MM.1S (cell line): ENCODE results near the gene VEGFC.

ENCODE experiments used
- DNase-seq: peaks from one replicate; pipeline ENCODE4 v3.0.0-alpha.2; 2015
- H2AFZ ChIP-seq: fragments of 300-600 bp; sonication (generic); 2 replicates; pipeline ENCODE4 v1.6.0; 2016; ENCODE audit warnings: antibody characterized with exemption, low read length
- H3F3A ChIP-seq: fragments of 300-600 bp; sonication (generic); 2 replicates; pipeline ENCODE4 v1.6.1; 2016; ENCODE audit warnings: mild to moderate bottlenecking, antibody characterized with exemption, low read length, moderate library complexity, mixed read lengths; ENCODE audit not compliant: insufficient read depth
- H3K27ac ChIP-seq: fragments of 300-600 bp; sonication (generic); 2 replicates; pipeline ENCODE4 v1.5.1; 2016; ENCODE audit warnings: mild to moderate bottlenecking, low read length
- H3K27me3 ChIP-seq: fragments of 300-600 bp; sonication (generic); replicated peaks from 2 replicates; pipeline ENCODE4 v1.6.0; 2016; ENCODE audit warnings: low read length; ENCODE audit not compliant: insufficient read depth
- H3K36me3 ChIP-seq: fragments of 300-600 bp; sonication (generic); replicated peaks from 2 replicates; pipeline ENCODE4 v1.6.1; 2016; ENCODE audit warnings: mild to moderate bottlenecking, low read length, mixed read lengths; ENCODE audit not compliant: insufficient read depth
- H3K4me1 ChIP-seq: fragments of 300-600 bp; sonication (generic); 2 replicates; pipeline ENCODE4 v1.6.1; 2016; ENCODE audit warnings: low read length, mixed read lengths
- H3K4me2 ChIP-seq: fragments of 300-600 bp; sonication (generic); 2 replicates; pipeline ENCODE4 v1.6.0; 2016; ENCODE audit warnings: low read depth, low read length
- H3K4me3 ChIP-seq: fragments of 300-600 bp; sonication (generic); 2 replicates; pipeline ENCODE4 v1.5.1; 2016; ENCODE audit warnings: low read length, mixed read lengths
- H3K79me2 ChIP-seq: fragments of 300-600 bp; sonication (generic); 2 replicates; pipeline ENCODE4 v1.6.1; 2016; ENCODE audit warnings: mixed run types, low read length, mixed read lengths
- H3K9ac ChIP-seq: fragments of 300-600 bp; sonication (generic); 2 replicates; pipeline ENCODE4 v1.6.1; 2016; ENCODE audit warnings: low read length, mixed read lengths
- H3K9me2 ChIP-seq: fragments of 300-600 bp; sonication (generic); replicated peaks from 2 replicates; pipeline ENCODE4 v1.6.1; 2016; ENCODE audit warnings: mild to moderate bottlenecking, low read length, mixed read lengths; ENCODE audit not compliant: insufficient read depth
- H3K9me3 ChIP-seq: fragments of 300-600 bp; sonication (generic); replicated peaks from 2 replicates; pipeline ENCODE4 v1.6.1; 2016; ENCODE audit warnings: mild to moderate bottlenecking, low read length, mixed read lengths; ENCODE audit not compliant: insufficient read depth
- H4K20me1 ChIP-seq: fragments of 300-600 bp; sonication (generic); 2 replicates; pipeline ENCODE4 v1.6.1; 2016; ENCODE audit warnings: mild to moderate bottlenecking, low read length, moderate library complexity, mixed read lengths; ENCODE audit not compliant: insufficient read depth
- EZH2 ChIP-seq: fragments of 300-600 bp; sonication (generic); optimal IDR thresholded peaks from 2 replicates; pipeline ENCODE3; 2017; ENCODE audit warnings: low read depth, mild to moderate bottlenecking, antibody characterized with exemption, low read length, mixed read lengths
- EZH2phosphoT487 ChIP-seq: fragments of 300-600 bp; sonication (generic); IDR thresholded peaks from 2 replicates; pipeline ENCODE4 v1.6.1; 2018; ENCODE audit warnings: antibody characterized with exemption, low read length
- TF ChIP-seq, protein P1 (sequence below): fragments of 300-600 bp; sonication (generic); IDR thresholded peaks from 2 replicates; pipeline ENCODE4 v1.5.1; 2016; ENCODE audit warnings: antibody characterized with exemption, low read length, mixed read lengths

VEGFC gene

DNA sequence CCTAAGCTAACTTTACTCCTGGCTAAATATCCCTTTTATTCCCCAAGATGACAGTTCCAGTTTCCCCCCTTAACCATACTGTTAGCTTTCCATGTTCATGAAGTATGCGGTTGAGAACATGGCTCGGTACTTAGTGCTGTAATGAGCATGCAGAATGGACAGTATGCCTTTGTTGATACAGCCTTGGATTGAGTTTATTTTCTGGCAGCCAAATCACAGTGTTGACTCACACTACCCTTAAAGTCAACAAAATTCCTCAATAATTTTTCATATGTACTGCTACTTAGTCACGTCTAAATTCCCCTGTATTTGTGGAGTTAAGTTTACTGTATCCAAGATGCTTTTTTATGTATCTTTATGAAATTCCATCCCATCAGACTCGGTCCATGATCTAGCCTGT lies 1.4 kb upstream of the VEGFC start:
- no peak for TF ChIP-seq EZH2phosphoT487
- no peak for TF ChIP-seq EZH2
- TF ChIP-seq, protein P1, sequence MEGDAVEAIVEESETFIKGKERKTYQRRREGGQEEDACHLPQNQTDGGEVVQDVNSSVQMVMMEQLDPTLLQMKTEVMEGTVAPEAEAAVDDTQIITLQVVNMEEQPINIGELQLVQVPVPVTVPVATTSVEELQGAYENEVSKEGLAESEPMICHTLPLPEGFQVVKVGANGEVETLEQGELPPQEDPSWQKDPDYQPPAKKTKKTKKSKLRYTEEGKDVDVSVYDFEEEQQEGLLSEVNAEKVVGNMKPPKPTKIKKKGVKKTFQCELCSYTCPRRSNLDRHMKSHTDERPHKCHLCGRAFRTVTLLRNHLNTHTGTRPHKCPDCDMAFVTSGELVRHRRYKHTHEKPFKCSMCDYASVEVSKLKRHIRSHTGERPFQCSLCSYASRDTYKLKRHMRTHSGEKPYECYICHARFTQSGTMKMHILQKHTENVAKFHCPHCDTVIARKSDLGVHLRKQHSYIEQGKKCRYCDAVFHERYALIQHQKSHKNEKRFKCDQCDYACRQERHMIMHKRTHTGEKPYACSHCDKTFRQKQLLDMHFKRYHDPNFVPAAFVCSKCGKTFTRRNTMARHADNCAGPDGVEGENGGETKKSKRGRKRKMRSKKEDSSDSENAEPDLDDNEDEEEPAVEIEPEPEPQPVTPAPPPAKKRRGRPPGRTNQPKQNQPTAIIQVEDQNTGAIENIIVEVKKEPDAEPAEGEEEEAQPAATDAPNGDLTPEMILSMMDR: no peak
- no peak overlapping the region for H3K27ac ChIP-seq
- H3K9me2 ChIP-seq: no peaks in the 10 kb centered on the region
- DNase-seq: no peak
- H3K4me1 ChIP-seq: no peaks in the 10 kb centered on the region
- H3K9ac ChIP-seq: no peak overlapping the region
- no peak overlapping the region for H3K4me2 ChIP-seq
- H4K20me1 ChIP-seq: no peaks in the 10 kb centered on the region
- no peaks in the 10 kb centered on the region for H3K36me3 ChIP-seq
- H2AFZ ChIP-seq: no peak overlapping the region
- no peaks in the 10 kb centered on the region for H3K9me3 ChIP-seq
- H3F3A ChIP-seq: no peaks in the 10 kb centered on the region
- H3K4me3 ChIP-seq: no peak overlapping the region
- no peaks in the 10 kb centered on the region for H3K27me3 ChIP-seq
- H3K79me2 ChIP-seq: no peaks in the 10 kb centered on the region

DNA sequence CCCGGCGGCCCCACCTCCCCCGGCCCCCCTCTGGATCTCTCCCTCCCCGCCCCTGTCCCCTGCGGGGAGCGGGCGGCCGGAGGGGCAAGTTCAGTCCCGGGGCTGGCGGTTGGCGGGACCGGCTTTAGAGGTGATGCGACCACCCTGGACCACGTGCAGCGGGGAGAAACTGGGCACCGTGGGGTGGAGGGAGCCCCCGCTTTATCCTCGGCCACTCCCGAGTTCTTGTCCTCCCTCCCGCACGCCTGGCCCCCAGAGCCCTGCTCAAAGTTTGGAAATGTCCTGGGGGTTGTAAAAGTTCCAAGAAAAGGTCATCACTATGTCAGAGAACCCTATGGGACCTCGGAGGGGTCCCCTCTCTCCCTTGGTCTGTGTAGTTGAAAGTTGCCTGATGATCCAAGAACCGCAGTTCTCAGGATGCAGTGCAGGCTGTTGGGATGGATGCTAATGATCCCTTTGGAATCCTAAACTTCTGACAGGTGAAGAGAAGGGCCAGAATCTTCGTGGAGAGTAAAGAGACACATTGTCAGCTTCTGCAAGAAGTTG lies 411 bp upstream of the VEGFC start:
- Histone ChIP-seq H4K20me1 (no peaks in the 10 kb centered on the region), H3K4me1 (no peaks in the 10 kb centered on the region), H3F3A (no peaks in the 10 kb centered on the region), H2AFZ (no peak overlapping the region), H3K36me3 (no peaks in the 10 kb centered on the region), H3K9me2 (no peaks in the 10 kb centered on the region), H3K27ac (no peak overlapping the region), H3K27me3 (no peaks in the 10 kb centered on the region), H3K9ac (no peak overlapping the region), H3K4me2 (peak overlapping the region; percentile 16; the same call in 1 of the 2 replicates), H3K4me3 (no peak overlapping the region), H3K9me3 (no peaks in the 10 kb centered on the region), H3K79me2 (no peaks in the 10 kb centered on the region)
- no peak for DNase-seq
- TF ChIP-seq, protein P1: no peak
- no peak for TF ChIP-seq EZH2phosphoT487

DNA sequence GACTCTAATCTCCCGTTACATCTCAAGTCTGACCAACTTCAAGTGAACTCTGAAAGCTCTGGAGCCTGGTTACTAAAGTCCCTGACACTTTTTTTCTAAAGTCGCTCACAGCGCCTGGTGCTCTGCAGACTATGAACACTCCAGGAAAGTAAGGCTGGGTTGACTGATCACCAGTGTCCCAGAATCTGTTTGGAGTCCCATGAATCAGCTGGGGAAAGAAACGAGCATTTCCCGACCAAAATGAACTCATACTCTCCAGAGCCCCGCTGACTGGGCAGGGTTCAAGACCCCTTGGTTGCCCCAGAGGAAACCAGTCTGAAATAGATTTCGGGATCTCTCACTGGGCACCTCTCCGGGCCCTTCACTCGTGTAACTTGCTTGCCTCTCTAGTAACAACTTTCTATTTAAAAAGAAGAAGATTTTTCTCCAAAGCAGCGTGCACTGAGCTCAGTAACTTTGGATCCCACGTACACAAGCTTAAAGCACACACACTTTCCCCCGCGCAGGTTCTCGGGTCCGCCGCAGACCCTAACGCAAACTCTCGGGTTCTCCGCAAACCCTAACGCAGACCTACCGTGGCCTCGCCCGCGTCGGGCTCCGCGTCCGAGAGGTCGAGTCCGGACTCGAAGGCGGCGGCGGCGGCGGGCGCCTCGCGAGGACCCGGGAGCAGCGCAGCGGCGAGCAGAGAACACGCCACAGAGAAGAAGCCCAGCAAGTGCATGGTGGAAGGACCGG lies 964 bp downstream of the VEGFC start:
- no peaks in the 10 kb centered on the region for H3K36me3 ChIP-seq
- no peaks in the 10 kb centered on the region for H3K9me2 ChIP-seq
- H3K79me2 ChIP-seq: no peaks in the 10 kb centered on the region
- peak overlapping the region; percentile 91 for H3K4me2 ChIP-seq
- peak overlapping the region; percentile 90 for H2AFZ ChIP-seq
- no peaks in the 10 kb centered on the region for H3K4me1 ChIP-seq
- H3K4me3 ChIP-seq: peak overlapping the region; percentile 80
- no peaks in the 10 kb centered on the region for H3K9me3 ChIP-seq
- no peaks in the 10 kb centered on the region for H3F3A ChIP-seq
- H3K9ac ChIP-seq: peak overlapping the region; percentile 6; the same call in 1 of the 2 replicates
- TF ChIP-seq EZH2 (no peak), EZH2phosphoT487 (no peak)
- TF ChIP-seq, protein P1: no peak
- no peak overlapping the region for H3K27ac ChIP-seq
- no peaks in the 10 kb centered on the region for H4K20me1 ChIP-seq
- H3K27me3 ChIP-seq: no peaks in the 10 kb centered on the region
- DNase-seq: peak; percentile 43
